ENCODE measurements around the gene MAN1A1.

DNA sequence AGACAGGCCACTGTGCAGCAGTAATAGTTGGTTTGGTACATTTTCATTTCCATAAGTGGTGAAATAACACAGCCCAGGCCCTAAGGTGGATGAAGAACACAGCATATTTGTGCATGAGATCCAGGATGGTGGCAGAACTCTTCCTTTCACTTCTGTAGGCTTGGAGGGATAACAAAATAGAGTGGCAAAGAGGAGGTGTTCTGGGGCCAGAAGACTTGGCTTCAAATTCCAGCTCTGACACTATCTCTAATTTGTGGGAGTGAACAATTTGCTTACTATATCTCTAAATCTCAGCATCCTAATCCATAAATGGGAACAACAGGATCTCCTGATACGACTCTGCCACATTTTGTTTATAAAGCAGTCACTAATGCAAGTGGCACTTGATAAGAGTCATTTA is 159.4 kb downstream of the MAN1A1 start:
- TF ChIP-seq CTCF (IDR thresholded peaks at IDR 0.05; ENCODE audit: low read depth, low read length, poor library complexity, severe bottlenecking) (no peak), EZH2phosphoT487 (IDR thresholded peaks at IDR 0.05; ENCODE audit: borderline replicate concordance, low read length) (no peak)
